HL-60/S4 (cell line): ENCODE data around the gene BICRA.

Experiments
- in situ Hi-C: fragments of 300-500 bp; cut with MboI; formaldehyde crosslinking; loops from 2 replicates; pipeline ENCODE4 v1.14.3; 2022; ENCODE audit warnings: low sequenced_read_pairs

The BICRA gene

GRCh38 chr19:47682939-47683338 lies 74.0 kb downstream of the BICRA start:
- in situ Hi-C loops = loop anchor here (25.0 kb wide), 1 partner anchor 396 kb away; no protein-coding TSS in a partner anchor

DNA sequence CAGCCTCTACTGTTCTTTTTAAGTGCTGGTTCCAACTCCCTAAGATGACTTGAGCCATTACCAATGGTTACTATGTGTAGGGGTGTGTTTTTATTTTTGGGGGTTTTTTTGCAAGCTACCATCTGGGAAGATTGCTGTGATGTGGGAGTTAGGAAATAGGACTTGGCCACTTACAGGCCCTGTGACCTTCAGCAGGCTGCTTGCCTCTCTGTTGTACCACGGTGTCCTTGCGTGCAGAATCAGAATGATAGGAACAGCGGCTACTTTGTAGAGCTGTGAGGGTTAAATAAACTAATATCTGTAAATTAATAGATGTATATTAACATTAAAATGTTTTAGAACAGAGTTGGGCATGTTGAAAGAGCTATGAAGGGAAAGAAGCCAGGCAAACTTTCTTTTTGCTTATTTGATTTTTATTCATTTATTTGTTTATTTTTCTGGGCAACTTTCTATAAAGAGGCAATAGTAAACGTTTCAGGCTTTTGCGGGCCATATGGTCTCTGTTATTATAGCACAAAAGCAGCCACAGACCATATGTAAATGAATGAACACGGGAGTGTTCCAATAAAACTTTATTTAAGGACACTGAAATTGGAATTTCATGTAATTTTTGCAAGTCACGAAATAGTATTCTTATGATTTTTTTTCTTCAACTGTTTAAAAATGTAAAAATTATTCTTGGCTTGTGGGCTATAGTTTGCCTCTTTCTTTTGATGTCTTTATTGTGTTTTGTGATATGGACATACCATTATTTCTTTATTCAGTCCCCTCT lies 77.9 kb downstream of the BICRA start:
- in situ Hi-C loops = loop anchor here (25.0 kb wide), 1 partner anchor 400 kb away; no protein-coding TSS in a partner anchor

DNA sequence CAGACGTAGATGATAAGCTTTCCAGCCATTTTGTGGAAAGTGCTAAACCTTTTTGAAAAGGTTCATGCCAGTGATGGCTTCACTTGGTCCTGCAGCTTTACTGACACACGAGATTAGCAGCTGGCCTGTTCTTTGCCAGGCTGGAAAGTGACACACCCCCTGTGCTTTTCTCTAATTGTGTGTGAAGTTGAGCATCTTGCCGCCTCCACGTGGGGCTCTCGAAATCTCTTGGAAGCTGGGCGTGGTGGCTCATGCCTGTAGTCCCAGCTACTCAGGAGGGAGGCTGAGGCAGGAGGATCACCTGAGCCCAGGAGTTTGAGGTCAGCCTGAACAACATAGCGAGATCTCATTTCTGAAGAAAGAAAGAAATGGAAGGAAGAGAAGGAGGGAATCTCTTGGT lies 79.0 kb downstream of the BICRA start:
- in situ Hi-C loops = loop anchor here (25.0 kb wide), 1 partner anchor 401 kb away; no protein-coding TSS in a partner anchor

GRCh38 chr19:47691090-47691489 lies 82.2 kb downstream of the BICRA start:
- in situ Hi-C loops = loop anchor here (25.0 kb wide), 1 partner anchor 404 kb away; no protein-coding TSS in a partner anchor

DNA sequence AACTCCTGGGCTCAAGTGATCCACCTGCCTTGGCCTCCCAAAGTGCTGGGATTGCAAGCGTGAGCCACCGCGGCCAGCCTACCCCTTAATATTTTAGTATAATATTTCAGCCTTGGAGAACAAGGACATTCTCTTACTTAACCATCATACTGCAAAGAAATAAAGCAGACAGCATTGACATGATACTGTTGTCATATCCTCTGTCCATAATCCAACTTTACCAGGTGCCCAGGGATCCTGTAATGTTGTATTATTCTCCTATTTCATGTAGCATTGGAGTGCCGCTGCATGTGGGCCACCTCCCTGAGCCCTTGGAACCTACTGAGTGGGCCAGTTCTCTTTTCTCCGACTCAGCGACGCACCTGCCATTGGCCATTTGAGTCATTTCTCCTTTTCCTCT lies 82.8 kb downstream of the BICRA start:
- in situ Hi-C loops = loop anchor here (25.0 kb wide), 1 partner anchor 404 kb away; no protein-coding TSS in a partner anchor

GRCh38 chr19:47693489-47693888 lies 84.6 kb downstream of the BICRA start:
- in situ Hi-C loops = loop anchor here (25.0 kb wide), 1 partner anchor 406 kb away; no protein-coding TSS in a partner anchor

- in situ Hi-C loops = loop anchor here (25.0 kb wide), 1 partner anchor 407 kb away; no protein-coding TSS in a partner anchor
Measured at GRCh38 chr19:47693903-47694302, 85.0 kb downstream of the BICRA start.

GRCh38 chr19:47694466-47695273 lies 85.7 kb downstream of the BICRA start:
- in situ Hi-C loops = loop anchor here (5.0 to 25.0 kb wide), 2 partner anchors 257 to 407 kb away; no protein-coding TSS in a partner anchor

GRCh38 chr19:47695533-47696262 lies 86.8 kb downstream of the BICRA start:
- in situ Hi-C loops = loop anchor here (5.0 to 25.0 kb wide), 2 partner anchors 258 to 408 kb away; no protein-coding TSS in a partner anchor

- in situ Hi-C loops = loop anchor here (5.0 to 25.0 kb wide), 2 partner anchors 259 to 409 kb away; no protein-coding TSS in a partner anchor
Measured at GRCh38 chr19:47696635-47697034, 87.7 kb downstream of the BICRA start.

DNA sequence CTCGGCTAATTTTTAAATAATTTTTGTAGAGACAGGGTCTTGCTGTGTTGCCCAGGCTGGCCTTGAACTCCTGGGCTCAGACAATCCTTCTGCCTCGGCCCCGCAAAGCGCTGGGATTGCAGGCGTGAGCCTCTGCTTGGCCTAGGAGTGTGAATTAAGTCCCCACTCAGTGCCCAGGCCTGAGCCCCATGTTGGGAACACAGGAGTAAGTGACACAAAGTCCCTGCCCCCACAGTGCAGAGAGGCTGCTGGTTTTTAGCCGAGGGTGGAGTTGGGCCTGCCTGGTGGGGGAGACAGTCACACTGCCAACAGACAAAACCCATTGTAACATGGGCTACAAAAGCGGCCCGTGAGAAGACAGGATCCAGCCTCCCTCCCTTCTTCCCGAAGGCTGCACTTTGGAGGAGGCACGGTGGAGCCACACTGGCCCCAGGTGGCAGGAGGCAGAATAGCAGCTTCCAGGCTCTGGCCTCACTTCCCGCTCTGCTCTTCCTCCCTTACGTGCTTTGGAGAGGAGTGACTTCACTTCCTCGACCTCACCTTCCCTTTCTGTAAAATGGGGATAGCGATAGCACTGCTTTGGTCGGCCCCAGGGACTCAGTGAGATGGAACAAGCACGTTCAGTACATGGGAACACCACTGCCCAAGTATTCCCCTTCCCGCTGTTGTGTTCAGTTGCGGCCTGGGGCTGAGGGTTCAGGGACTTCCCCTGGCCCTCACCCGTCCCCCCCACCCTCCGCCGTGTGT lies 89.1 kb downstream of the BICRA start:
- in situ Hi-C loops = loop anchor here (5.0 to 25.0 kb wide), 2 partner anchors 261 to 411 kb away; no protein-coding TSS in a partner anchor

DNA sequence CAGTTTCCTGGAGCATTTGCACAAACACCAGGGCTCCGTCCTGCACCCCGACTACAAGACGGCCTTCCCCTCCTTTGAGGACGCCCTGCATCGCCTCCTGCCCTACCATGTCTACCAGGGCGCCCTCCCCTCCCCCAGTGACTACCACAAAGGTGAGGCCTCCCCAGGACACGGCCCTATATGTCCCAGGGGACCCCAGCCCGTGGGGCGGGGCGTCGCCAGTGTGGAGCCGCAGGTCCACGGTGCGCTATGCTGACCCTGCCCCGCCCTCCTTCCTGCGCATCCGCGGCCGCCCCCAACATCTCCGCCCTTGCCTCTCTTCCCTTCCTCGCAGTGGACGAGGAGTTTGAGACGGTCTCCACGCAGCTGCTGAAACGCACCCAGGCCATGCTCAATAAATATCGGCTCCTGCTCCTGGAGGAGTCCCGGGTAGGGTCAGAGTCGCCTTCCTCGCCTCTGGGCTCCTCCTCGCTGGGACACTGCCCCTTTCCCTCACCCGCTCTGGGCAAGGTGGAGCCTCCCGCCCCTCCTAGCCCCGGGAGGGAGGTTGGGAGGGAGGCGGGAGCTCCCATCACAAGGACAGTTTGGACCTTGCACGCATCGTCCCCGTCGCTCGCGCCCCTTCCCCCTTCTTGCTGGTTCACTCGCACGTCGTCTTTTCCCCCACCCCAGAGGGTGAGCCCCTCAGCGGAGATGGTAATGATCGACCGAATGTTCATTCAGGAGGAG lies 89.9 kb downstream of the BICRA start:
- in situ Hi-C loops = loop anchor here (5.0 to 25.0 kb wide), 2 partner anchors 261 to 411 kb away; no protein-coding TSS in a partner anchor

GRCh38 chr19:47699360-47699917 lies 90.5 kb downstream of the BICRA start:
- in situ Hi-C loops = loop anchor here (5.0 to 25.0 kb wide), 2 partner anchors 262 to 412 kb away; no protein-coding TSS in a partner anchor

GRCh38 chr19:47700934-47701716 lies 92.2 kb downstream of the BICRA start:
- in situ Hi-C loops = no loop called here

- in situ Hi-C loops = no loop called here
Measured at GRCh38 chr19:47701717-47702552, 93.0 kb downstream of the BICRA start.

DNA sequence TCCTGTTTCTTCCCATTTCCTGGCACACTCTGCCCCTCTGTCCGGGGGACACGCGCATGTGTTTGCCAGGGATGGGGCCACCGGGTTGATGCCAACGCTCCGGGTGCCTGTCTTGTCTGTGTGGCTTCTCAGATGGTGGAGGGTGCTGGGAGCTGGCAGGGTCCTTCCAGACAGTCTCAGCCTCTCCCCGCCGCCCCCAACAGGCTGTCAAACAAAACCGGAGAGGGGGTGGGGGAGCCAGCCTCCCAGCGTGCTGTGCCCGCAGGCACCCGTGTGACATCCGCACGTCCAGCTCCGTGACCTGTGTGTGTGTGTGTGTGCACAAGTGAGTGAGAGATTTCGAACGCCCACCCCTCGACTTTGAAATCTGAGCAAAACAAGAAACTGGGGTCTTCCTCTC lies 93.7 kb downstream of the BICRA start:
- in situ Hi-C loops = no loop called here

GRCh38 chr19:47703301-47703700 lies 94.4 kb downstream of the BICRA start:
- in situ Hi-C loops = no loop called here
